Melanocyte of skin (primary cell): ENCODE results near the gene CALML6. TPM values are rescaled to one million over a fixed set of nuclear protein-coding genes. Genes with fewer than 3 reads are reported as not detected.

Source experiments
- total RNA-seq, 2 donors: library from RNA; depleted of rRNA; stranded (reverse); fragments of >200 nt; gene quantifications; 2 replicates each; pipeline ENCODE4 v1.2.3, GENCODE V29; 2012

The CALML6 gene, protein sequence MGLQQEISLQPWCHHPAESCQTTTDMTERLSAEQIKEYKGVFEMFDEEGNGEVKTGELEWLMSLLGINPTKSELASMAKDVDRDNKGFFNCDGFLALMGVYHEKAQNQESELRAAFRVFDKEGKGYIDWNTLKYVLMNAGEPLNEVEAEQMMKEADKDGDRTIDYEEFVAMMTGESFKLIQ
- under 1 TPM in 1 of 2 donors, not detected in 1; 0.33 TPM for total RNA-seq

DNA sequence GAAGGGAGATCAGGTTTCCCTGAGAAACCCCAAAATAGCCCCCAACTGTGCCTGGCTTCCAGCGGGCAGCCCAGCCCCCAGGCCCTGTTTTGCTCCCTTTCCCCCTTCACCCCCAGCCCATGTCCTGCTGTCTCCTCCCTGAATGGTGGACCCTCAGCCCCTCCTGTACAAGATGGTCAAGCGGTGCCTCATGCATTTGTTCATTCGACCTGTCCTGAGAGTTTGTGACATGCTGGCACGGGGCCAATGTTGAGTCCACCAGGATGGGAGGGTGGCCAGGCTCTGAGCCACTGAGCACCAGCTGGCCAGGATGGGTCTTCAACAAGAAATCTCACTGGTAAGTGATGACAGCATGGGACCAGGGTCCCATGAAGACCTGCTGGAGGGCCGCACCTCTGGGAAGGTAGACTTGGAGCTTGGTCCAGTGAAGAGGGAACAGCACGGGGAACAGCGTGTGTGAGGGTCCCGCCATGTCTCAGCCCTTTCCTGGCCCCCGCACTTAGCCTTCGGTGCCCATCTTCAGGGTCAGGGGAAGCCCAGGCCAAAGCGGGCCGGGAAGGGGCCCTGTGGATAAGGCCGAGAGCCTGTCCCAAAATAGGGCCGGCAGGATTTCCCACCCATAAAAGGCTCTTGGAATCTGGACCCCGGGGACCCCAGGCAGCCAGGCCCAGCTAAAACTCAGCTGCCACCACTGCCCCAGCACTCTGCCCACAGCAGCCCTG is at the start of gene CALML6:
Gene CALML6, plus strand, starts transcription at position 290 of the 722 bp plus-strand sequence. Its CDS starts 21 bp downstream, at position 311.

GRCh38 chr1:1890506-1891348 is 24.3 kb upstream of the CALML6 start, which contains the start of gene GNB1:
TSS of gene GNB1 (minus strand) at chr1:1891087. CDS start at chr1:1825453, 65,634 bp downstream.

DNA sequence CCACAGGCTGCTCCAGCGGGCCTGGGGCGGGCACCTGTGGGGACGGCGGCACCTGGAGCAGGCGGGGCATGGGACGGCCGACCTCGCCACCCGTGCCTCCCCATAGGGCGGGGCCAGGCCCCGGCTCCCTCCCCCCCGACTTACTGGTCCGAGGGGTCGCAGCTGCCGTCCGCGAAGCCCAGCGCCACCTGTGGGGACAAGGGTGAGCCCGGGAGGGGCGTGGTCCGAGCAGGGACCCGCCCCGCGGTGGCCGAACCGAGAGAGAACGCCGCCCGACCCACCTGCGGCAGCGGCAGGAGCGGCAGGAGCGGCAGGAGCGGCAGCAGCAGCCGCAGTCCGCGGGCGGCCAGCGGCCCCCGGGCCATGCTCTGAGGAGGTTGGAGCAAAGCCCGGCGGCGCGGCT is 3.8 kb downstream of the CALML6 start, which contains the start of gene TMEM52:
Gene TMEM52, minus strand, starts transcription at position 379 of the 403 bp plus-strand sequence. Its CDS starts 14 bp downstream, at position 365.

Other genes starting within 250 kb of the CALML6 start
- gene SLC35E2B, start 222.5 kb upstream of the CALML6 start, total RNA-seq: 10 to 100 TPM; 17.0 to 27.5 TPM
- 10 to 100 TPM in 1 of 2 donors, 1 to 10 TPM in 1; 8.3 to 10.3 TPM for gene CDK11A, start 190.9 kb upstream of the CALML6 start, total RNA-seq
- 10 to 100 TPM; 62.6 to 73.3 TPM for gene NADK, start 136.8 kb upstream of the CALML6 start, total RNA-seq
- 100 to 1,000 TPM in 1 of 2 donors, 10 to 100 TPM in 1; 99.8 to 121 TPM for gene GNB1, start 24.2 kb upstream of the CALML6 start, total RNA-seq
- gene TMEM52, start 4.0 kb downstream of the CALML6 start, total RNA-seq: under 1 TPM; under 0.01 to 0.33 TPM
- gene CFAP74, start 88.5 kb downstream of the CALML6 start, total RNA-seq: not detected
- not detected for gene GABRD, start 104.1 kb downstream of the CALML6 start, total RNA-seq
- gene PRKCZ, start 135.2 kb downstream of the CALML6 start, total RNA-seq: 1 to 10 TPM; 4.1 to 4.7 TPM